ENCODE measurements around the gene EEIG1.

EEIG1 gene

DNA sequence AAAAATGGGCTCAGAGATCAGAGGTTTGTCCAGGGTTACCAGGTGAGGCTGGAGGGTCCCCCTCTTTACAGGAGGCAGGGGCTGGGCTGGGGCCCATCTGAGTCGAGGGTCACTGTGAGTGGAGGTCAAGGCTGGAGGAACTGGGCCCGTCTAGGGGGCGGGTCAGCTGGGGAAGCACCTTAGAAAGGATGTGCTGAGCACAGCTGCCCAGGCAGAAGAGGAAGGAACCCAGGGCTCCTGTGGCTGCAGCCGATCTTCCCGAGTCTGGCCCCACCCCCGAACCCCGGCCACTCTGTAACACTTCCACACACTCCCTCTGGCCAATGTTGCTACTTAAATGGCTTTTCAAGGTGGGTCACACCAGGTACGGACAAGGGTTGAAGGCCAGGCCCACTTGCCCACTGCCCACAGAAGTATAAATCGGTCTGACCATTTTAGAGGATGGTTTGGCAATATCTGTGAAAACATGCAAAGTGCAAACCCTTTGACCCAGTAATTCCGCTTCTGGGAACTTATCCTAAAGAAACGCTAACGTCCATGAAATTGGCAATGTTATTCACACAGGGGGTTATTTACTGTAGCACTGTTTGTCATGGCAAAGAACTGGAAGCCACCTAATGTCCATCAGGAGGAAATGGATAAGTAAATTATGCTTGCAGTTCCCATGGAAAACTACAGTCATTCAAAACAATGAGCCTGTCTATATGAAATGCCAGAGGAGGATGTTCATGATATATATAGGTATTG is 30.5 kb upstream of the EEIG1 start:
- Histone ChIP-seq H3K27me3 (ENCODE audit: insufficient read depth, poor library complexity, severe bottlenecking) (no peaks in the 10 kb centered on the region), H3K27ac (replicated peaks) (no peak overlapping the region), H3K4me3 (replicated peaks; ENCODE audit: insufficient read depth, low read length) (no peak overlapping the region)
- TF ChIP-seq SPI1 (IDR thresholded peaks at IDR 0.05; ENCODE audit: borderline replicate concordance, low read depth) (peak; percentile 7; the same call in 1 of the 2 replicates), GABPA (IDR thresholded peaks at IDR 0.05; ENCODE audit: low read depth) (no peak)
- TF ChIP-seq, protein P1, sequence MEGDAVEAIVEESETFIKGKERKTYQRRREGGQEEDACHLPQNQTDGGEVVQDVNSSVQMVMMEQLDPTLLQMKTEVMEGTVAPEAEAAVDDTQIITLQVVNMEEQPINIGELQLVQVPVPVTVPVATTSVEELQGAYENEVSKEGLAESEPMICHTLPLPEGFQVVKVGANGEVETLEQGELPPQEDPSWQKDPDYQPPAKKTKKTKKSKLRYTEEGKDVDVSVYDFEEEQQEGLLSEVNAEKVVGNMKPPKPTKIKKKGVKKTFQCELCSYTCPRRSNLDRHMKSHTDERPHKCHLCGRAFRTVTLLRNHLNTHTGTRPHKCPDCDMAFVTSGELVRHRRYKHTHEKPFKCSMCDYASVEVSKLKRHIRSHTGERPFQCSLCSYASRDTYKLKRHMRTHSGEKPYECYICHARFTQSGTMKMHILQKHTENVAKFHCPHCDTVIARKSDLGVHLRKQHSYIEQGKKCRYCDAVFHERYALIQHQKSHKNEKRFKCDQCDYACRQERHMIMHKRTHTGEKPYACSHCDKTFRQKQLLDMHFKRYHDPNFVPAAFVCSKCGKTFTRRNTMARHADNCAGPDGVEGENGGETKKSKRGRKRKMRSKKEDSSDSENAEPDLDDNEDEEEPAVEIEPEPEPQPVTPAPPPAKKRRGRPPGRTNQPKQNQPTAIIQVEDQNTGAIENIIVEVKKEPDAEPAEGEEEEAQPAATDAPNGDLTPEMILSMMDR (IDR thresholded peaks at IDR 0.05; ENCODE audit: insufficient read depth, low read length) = no peak
- DNase-seq (ENCODE audit: low read depth in 1 of 2, low spot score in 1 of 2) = peak; percentile 11 to 44

DNA sequence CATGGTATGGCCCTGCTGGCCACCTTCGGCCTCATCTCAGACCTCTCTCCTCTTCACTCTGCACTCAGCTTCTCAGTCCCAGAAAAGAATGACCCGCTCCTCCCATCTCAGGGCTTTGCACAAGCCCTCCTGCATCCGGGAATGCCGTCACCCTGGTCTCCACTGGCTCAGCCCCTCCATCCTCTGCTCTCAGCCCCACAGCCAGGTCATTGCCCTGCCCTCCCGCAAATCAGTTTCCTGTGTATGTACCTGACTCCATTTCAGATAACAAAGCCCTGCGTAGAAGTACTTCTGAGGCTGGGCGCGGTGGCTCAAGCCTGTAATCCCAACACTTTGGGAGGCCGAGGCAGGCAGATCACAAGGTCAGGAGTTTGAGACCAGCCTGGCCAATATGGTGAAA is 28.9 kb upstream of the EEIG1 start:
- no peak for DNase-seq (ENCODE audit: low read depth in 1 of 2, low spot score in 1 of 2)
- Histone ChIP-seq H3K4me3 (replicated peaks; ENCODE audit: insufficient read depth, low read length) (no peak overlapping the region), H3K27ac (replicated peaks) (no peak overlapping the region), H3K27me3 (ENCODE audit: insufficient read depth, poor library complexity, severe bottlenecking) (no peaks in the 10 kb centered on the region)
- TF ChIP-seq GABPA (IDR thresholded peaks at IDR 0.05; ENCODE audit: low read depth) (no peak), POLR2AphosphoS5 (IDR thresholded peaks at IDR 0.05; ENCODE audit: low read depth) (no peak), SPI1 (IDR thresholded peaks at IDR 0.05; ENCODE audit: borderline replicate concordance, low read depth) (no peak)
- TF ChIP-seq, protein P2, sequence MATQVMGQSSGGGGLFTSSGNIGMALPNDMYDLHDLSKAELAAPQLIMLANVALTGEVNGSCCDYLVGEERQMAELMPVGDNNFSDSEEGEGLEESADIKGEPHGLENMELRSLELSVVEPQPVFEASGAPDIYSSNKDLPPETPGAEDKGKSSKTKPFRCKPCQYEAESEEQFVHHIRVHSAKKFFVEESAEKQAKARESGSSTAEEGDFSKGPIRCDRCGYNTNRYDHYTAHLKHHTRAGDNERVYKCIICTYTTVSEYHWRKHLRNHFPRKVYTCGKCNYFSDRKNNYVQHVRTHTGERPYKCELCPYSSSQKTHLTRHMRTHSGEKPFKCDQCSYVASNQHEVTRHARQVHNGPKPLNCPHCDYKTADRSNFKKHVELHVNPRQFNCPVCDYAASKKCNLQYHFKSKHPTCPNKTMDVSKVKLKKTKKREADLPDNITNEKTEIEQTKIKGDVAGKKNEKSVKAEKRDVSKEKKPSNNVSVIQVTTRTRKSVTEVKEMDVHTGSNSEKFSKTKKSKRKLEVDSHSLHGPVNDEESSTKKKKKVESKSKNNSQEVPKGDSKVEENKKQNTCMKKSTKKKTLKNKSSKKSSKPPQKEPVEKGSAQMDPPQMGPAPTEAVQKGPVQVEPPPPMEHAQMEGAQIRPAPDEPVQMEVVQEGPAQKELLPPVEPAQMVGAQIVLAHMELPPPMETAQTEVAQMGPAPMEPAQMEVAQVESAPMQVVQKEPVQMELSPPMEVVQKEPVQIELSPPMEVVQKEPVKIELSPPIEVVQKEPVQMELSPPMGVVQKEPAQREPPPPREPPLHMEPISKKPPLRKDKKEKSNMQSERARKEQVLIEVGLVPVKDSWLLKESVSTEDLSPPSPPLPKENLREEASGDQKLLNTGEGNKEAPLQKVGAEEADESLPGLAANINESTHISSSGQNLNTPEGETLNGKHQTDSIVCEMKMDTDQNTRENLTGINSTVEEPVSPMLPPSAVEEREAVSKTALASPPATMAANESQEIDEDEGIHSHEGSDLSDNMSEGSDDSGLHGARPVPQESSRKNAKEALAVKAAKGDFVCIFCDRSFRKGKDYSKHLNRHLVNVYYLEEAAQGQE (IDR thresholded peaks at IDR 0.05; ENCODE audit: insufficient replicate concordance, low read depth) = no peak
- TF ChIP-seq, protein P1 (IDR thresholded peaks at IDR 0.05; ENCODE audit: insufficient read depth, low read length) = no peak

DNA sequence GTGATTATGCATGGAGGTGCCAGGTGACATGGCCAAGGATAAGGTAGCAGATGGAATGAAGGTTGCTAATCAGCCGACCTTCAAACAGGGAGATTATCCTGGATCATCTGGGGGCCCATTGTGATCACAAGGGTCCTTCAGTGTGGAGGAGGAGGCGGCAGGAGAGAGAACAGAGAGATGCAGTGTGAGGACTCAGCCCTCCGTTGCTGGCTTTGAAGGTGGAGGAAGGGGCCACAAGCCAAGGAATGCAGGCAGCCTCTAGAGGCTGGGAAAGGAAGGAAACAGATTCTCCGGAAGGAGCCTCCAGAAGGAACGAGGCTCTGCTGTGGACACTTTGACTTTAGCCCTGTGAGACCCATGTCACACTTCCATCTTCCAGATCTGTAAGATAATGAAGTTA is 27.4 kb upstream of the EEIG1 start:
- TF ChIP-seq POLR2AphosphoS5 (IDR thresholded peaks at IDR 0.05; ENCODE audit: low read depth) (no peak), GABPA (IDR thresholded peaks at IDR 0.05; ENCODE audit: low read depth) (no peak), SPI1 (IDR thresholded peaks at IDR 0.05; ENCODE audit: borderline replicate concordance, low read depth) (no peak)
- TF ChIP-seq, protein P1 (IDR thresholded peaks at IDR 0.05; ENCODE audit: insufficient read depth, low read length) = no peak
- TF ChIP-seq, protein P2 (IDR thresholded peaks at IDR 0.05; ENCODE audit: insufficient replicate concordance, low read depth) = no peak
- Histone ChIP-seq H3K27me3 (ENCODE audit: insufficient read depth, poor library complexity, severe bottlenecking) (no peaks in the 10 kb centered on the region), H3K4me3 (replicated peaks; ENCODE audit: insufficient read depth, low read length) (no peak overlapping the region), H3K27ac (replicated peaks) (no peak overlapping the region)
- no peak for DNase-seq (ENCODE audit: low read depth in 1 of 2, low spot score in 1 of 2)

Data from HL-60 (cell line).